OCI-LY7 (cell line): ENCODE data around the gene GSG1L. TPM values are rescaled to one million over a fixed set of nuclear protein-coding genes. Genes with fewer than 3 reads are reported as not detected.

Experiments
- BruUV-seq: library from RNA; stranded (reverse); fragments of 400-500 nt; replicated peaks from 2 replicates; lab custom pipeline; 2021; lab: Mats Ljungman, UMichigan
- CTCF ChIA-PET: fragments of 300-600 bp; sonication (Branson Sonifier 250); formaldehyde crosslinking; loops from one replicate; lab custom pipeline; 2022; ENCODE audit warnings: antibody characterized with exemption; ENCODE audit not compliant: unreplicated experiment; lab: Charles Lee
- POLR2A ChIA-PET: fragments of 300-600 bp; sonication (Branson Sonifier 250); formaldehyde crosslinking; loops from one replicate; lab custom pipeline; 2022; ENCODE audit warnings: antibody characterized with exemption; lab: Charles Lee
- DNase-seq: peaks from one replicate; pipeline ENCODE4 v3.0.0-alpha.2; 2015; ENCODE audit warnings: low spot score
- H2AFZ ChIP-seq: fragments of 200-600 bp; sonication (generic), shearing (Covaris generic); 2 replicates; pipeline ENCODE4 v1.6.1; 2014; ENCODE audit warnings: mild to moderate bottlenecking, antibody characterized with exemption, low read length, moderate library complexity
- H3K27ac ChIP-seq: fragments of 200-600 bp; sonication (generic); 2 replicates; pipeline ENCODE4 v1.5.1; 2014; ENCODE audit warnings: mixed run types, low read depth, mild to moderate bottlenecking, moderate library complexity, low read length, inconsistent platforms; ENCODE audit not compliant: poor library complexity, severe bottlenecking
- H3K36me3 ChIP-seq: fragments of 200-600 bp; sonication (generic); 2 replicates; pipeline ENCODE4 v1.6.1; 2014; ENCODE audit warnings: mild to moderate bottlenecking, antibody characterized with exemption, low read length, moderate library complexity, mixed read lengths; ENCODE audit not compliant: insufficient read depth
- H3K4me1 ChIP-seq: fragments of 200-600 bp; sonication (generic); 2 replicates; pipeline ENCODE4 v1.5.1; 2014; ENCODE audit warnings: mild to moderate bottlenecking, low read length; ENCODE audit not compliant: insufficient read depth, poor library complexity, severe bottlenecking
- H3K4me2 ChIP-seq: fragments of 200-600 bp; sonication (generic); 2 replicates; pipeline ENCODE4 v1.6.1; 2014; ENCODE audit warnings: mild to moderate bottlenecking, low read length
- H3K4me3 ChIP-seq: fragments of 200-600 bp; sonication (generic); 2 replicates; pipeline ENCODE4 v1.5.1; 2014; ENCODE audit warnings: mild to moderate bottlenecking, low read depth, low read length; ENCODE audit not compliant: poor library complexity, severe bottlenecking
- H3K79me2 ChIP-seq: fragments of 200-600 bp; sonication (generic); 2 replicates; pipeline ENCODE4 v1.6.1; 2016; ENCODE audit warnings: low read depth, mild to moderate bottlenecking, low read length, moderate library complexity, mixed read lengths; ENCODE audit not compliant: insufficient read depth
- H3K9me2 ChIP-seq: fragments of 200-600 bp; sonication (generic); 2 replicates; pipeline ENCODE4 v1.6.1; 2016; ENCODE audit warnings: mild to moderate bottlenecking, low read length, mixed read lengths; ENCODE audit not compliant: insufficient read depth
- H3K9me3 ChIP-seq: fragments of 200-600 bp; sonication (generic); 2 replicates; pipeline ENCODE4 v1.6.1; 2014; ENCODE audit warnings: mild to moderate bottlenecking, mixed run types, low read length, mixed read lengths
- H4K20me1 ChIP-seq: fragments of 200-600 bp; sonication (generic); 2 replicates; pipeline ENCODE4 v1.6.1; 2014; ENCODE audit warnings: mild to moderate bottlenecking, antibody characterized with exemption, low read length, moderate library complexity, mixed read lengths; ENCODE audit not compliant: insufficient read depth
- EZH2phosphoT487 ChIP-seq: fragments of 200-600 bp; sonication (generic); IDR thresholded peaks from 2 replicates; pipeline ENCODE4 v1.6.1; 2018; ENCODE audit warnings: low read depth, borderline replicate concordance, mild to moderate bottlenecking, mixed run types, antibody characterized with exemption, low read length, moderate library complexity, mixed read lengths
- intact Hi-C: fragments of 100-400 bp; cut with micrococcal nuclease; formaldehyde crosslinking; loops from one replicate; pipeline ENCODE4 v1.10.0; 2022; ENCODE audit not compliant: unreplicated experiment
- total RNA-seq, 2 experiments: library from RNA; depleted of rRNA in 1 of 2; stranded (reverse); fragments of >200 nt in 1 of 2; shearing (Covaris generic) in 1 of 2; gene quantifications; 2 replicates each; pipeline ENCODE4 v1.2.3, GENCODE V29; 2014 to 2022
- TF ChIP-seq, protein P1 (sequence below): fragments of 200-600 bp; sonication (generic); conservative IDR thresholded peaks from 2 replicates; pipeline ENCODE4 v1.5.1; 2014; ENCODE audit warnings: mild to moderate bottlenecking, antibody characterized with exemption, low read length, moderate library complexity, mixed read lengths

GSG1L gene
- total RNA-seq, 2 experiments from 2014 or later, result not detected

DNA sequence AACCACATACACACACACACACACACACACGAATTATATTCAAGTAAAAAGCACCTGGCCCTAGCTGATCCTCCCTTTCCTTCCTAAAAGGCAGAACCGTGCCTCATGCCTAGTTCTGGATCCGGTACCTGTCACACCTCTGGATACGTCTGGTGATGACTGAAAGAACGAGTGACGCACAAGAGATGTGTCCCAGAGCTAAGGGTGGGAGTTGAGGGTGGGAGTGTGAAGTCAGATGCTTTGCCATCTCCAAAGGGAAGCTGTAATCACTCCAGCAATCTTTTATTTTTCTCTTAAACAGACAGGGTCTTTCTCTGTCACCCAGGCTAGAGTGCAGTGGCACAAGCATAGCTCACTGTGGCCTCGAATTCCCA lies 26.5 kb upstream of the GSG1L start:
- no peak overlapping the region for H3K27ac ChIP-seq
- ChIA-PET CTCF (interaction anchor here (0.6 kb wide), 1 partner anchor 102 kb away, joined by 8 read pairs; no protein-coding TSS in a partner anchor), POLR2A (no interaction called here)
- no peaks in the 10 kb centered on the region for H3K9me3 ChIP-seq
- no peaks in the 10 kb centered on the region for H3K9me2 ChIP-seq
- no peaks in the 10 kb centered on the region for H3K4me1 ChIP-seq
- no peak overlapping the region for H2AFZ ChIP-seq
- H3K4me3 ChIP-seq, result no peak overlapping the region
- intact Hi-C loops, result no loop called here
- no peaks in the 10 kb centered on the region for H4K20me1 ChIP-seq
- H3K4me2 ChIP-seq, result no peak overlapping the region
- no TSS peak for BruUV-seq
- DNase-seq, result no peak
- no peaks in the 10 kb centered on the region for H3K36me3 ChIP-seq
- no peak for TF ChIP-seq EZH2phosphoT487
- TF ChIP-seq, protein P1, sequence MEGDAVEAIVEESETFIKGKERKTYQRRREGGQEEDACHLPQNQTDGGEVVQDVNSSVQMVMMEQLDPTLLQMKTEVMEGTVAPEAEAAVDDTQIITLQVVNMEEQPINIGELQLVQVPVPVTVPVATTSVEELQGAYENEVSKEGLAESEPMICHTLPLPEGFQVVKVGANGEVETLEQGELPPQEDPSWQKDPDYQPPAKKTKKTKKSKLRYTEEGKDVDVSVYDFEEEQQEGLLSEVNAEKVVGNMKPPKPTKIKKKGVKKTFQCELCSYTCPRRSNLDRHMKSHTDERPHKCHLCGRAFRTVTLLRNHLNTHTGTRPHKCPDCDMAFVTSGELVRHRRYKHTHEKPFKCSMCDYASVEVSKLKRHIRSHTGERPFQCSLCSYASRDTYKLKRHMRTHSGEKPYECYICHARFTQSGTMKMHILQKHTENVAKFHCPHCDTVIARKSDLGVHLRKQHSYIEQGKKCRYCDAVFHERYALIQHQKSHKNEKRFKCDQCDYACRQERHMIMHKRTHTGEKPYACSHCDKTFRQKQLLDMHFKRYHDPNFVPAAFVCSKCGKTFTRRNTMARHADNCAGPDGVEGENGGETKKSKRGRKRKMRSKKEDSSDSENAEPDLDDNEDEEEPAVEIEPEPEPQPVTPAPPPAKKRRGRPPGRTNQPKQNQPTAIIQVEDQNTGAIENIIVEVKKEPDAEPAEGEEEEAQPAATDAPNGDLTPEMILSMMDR, result no peak
- no peaks in the 10 kb centered on the region for H3K79me2 ChIP-seq

DNA sequence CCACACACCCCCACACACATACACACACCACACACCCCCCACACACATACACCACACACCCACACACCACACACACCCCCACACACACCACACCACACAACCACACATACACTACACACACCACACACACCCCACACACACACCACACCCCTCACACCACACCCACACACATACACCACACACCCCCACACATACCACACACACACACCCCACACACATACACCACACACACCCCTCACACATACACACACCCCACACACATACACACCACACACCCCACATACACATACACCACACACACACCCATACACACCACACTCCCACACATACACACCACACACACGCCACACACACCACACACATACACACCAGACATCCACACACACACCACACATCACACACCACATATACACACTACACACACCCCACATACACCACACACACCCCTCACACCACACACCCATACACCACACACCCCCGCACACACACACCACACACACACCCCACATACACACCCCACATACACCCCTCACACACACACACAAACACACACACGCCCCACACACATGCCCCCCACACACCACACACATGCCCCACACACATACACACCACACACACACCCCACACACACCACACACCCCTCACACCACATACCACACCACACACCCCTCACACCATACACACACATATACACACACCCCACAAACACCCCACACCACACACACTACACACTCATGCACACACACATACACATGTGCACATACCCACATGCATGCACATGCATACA lies 25.9 kb upstream of the GSG1L start:
- H3K79me2 ChIP-seq, result no peaks in the 10 kb centered on the region
- no TSS peak for BruUV-seq
- H2AFZ ChIP-seq, result no peak overlapping the region
- H3K9me3 ChIP-seq, result no peaks in the 10 kb centered on the region
- no peaks in the 10 kb centered on the region for H3K36me3 ChIP-seq
- TF ChIP-seq, protein P1, result no peak
- TF ChIP-seq EZH2phosphoT487, result no peak
- no peak overlapping the region for H3K4me3 ChIP-seq
- DNase-seq, result no peak
- H3K27ac ChIP-seq, result no peak overlapping the region
- POLR2A ChIA-PET, result no interaction called here
- no peaks in the 10 kb centered on the region for H3K4me1 ChIP-seq
- intact Hi-C loops, result no loop called here
- H3K9me2 ChIP-seq, result no peaks in the 10 kb centered on the region
- CTCF ChIA-PET, result interaction anchor here (0.6 kb wide), 1 partner anchor 102 kb away, joined by 8 read pairs; no protein-coding TSS in a partner anchor
- H4K20me1 ChIP-seq, result no peaks in the 10 kb centered on the region
- H3K4me2 ChIP-seq, result no peak overlapping the region

DNA sequence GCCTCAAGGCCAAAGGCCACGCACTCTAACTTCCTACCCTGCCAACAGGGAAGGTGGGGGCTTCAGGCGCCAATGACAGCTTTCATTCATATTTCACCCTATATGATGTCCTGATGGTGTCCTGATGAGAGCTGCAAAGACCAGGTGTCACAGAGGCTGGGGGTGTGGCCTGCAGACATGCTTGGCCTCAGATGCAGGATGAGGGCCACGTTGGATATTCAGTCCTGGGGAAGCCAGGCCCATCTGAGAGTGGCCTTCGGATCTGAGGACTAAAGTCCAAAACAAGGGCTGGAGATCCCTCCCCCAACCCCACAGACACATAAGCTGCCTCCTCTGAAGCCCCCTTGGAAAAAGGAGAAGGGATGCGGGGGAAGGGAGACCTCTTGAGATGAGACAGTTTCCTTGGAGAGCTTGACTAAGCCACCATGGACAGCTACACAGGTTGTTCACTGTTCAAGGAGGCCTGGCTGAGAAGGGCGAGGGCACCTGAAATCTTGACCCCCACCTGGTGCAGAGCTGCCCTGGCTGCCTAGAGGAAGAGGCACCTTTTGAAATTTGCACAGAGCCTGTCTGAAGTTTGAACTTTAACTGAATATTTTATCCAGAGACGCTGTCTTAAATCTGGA lies 24.3 kb upstream of the GSG1L start:
- no peak for DNase-seq
- Histone ChIP-seq H4K20me1 (no peaks in the 10 kb centered on the region), H3K4me3 (no peak overlapping the region), H3K4me1 (no peaks in the 10 kb centered on the region), H3K36me3 (no peaks in the 10 kb centered on the region), H3K79me2 (no peaks in the 10 kb centered on the region), H3K4me2 (no peak overlapping the region), H2AFZ (no peak overlapping the region), H3K9me2 (no peaks in the 10 kb centered on the region), H3K27ac (no peak overlapping the region), H3K9me3 (no peaks in the 10 kb centered on the region)
- ChIA-PET CTCF (no interaction called here), POLR2A (no interaction called here)
- intact Hi-C loops, result no loop called here
- TF ChIP-seq EZH2phosphoT487, result no peak
- TF ChIP-seq, protein P1, result no peak
- no TSS peak for BruUV-seq
